Astrocyte (in vitro differentiated cells and primary cell): Measurements from ENCODE around the gene CDKAL1.

Source experiments
- EZH2 ChIP-seq: IDR thresholded peaks from 2 replicates; pipeline ENCODE4 v1.6.1; 2012; ENCODE audit warnings: mild to moderate bottlenecking, low read length, inconsistent platforms; ENCODE audit not compliant: insufficient read depth
- TF ChIP-seq, protein P1 (sequence below): IDR thresholded peaks from 2 replicates; pipeline ENCODE4 v1.5.1; 2011; ENCODE audit warnings: low read depth, mild to moderate bottlenecking, inconsistent platforms, low read length, moderate library complexity; ENCODE audit not compliant: insufficient read depth

DNA sequence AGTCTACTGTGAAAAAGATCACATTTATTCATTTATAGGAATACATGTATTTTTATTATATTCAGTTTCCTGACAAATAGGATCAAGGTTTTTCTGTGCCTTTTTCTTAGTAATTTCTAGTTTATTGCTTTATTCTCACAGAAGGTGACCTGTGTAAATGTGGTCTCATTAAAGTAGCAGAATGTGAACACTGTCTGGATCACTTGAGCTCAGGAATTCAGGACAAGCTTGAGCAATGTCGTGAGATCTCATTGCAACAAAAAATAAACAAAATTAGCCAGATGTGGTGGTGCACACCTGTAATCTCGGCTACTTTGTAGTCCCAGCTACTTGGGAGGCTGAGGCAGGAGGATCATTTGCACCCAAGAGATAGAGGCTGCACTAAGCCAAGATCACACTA is 516.7 kb downstream of the CDKAL1 start:
- TF ChIP-seq, protein P1, sequence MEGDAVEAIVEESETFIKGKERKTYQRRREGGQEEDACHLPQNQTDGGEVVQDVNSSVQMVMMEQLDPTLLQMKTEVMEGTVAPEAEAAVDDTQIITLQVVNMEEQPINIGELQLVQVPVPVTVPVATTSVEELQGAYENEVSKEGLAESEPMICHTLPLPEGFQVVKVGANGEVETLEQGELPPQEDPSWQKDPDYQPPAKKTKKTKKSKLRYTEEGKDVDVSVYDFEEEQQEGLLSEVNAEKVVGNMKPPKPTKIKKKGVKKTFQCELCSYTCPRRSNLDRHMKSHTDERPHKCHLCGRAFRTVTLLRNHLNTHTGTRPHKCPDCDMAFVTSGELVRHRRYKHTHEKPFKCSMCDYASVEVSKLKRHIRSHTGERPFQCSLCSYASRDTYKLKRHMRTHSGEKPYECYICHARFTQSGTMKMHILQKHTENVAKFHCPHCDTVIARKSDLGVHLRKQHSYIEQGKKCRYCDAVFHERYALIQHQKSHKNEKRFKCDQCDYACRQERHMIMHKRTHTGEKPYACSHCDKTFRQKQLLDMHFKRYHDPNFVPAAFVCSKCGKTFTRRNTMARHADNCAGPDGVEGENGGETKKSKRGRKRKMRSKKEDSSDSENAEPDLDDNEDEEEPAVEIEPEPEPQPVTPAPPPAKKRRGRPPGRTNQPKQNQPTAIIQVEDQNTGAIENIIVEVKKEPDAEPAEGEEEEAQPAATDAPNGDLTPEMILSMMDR = no peak
- no peak for TF ChIP-seq EZH2
